ENCODE data around the gene CCNY.

The CCNY gene

GRCh38 chr10:35575640-35576039, 239.3 kb downstream of the CCNY start:
- H3K27ac ChIP-seq: no peak overlapping the region
- no peak for TF ChIP-seq CTCF (IDR thresholded peaks at IDR 0.05)
- TF ChIP-seq ZFX (IDR thresholded peaks at IDR 0.05; ENCODE audit: borderline replicate concordance): no peak

- TF ChIP-seq ZFX (IDR thresholded peaks at IDR 0.05; ENCODE audit: borderline replicate concordance) (no peak), CTCF (IDR thresholded peaks at IDR 0.05) (no peak)
- H3K27ac ChIP-seq: no peak overlapping the region
These were observed 240.4 kb downstream of the CCNY start for GRCh38 chr10:35576730-35577129.

GRCh38 chr10:35577926-35578617, 241.8 kb downstream of the CCNY start:
- TF ChIP-seq CTCF (IDR thresholded peaks at IDR 0.05): no peak
- TF ChIP-seq ZFX (IDR thresholded peaks at IDR 0.05; ENCODE audit: borderline replicate concordance): no peak
- H3K27ac ChIP-seq: no peak overlapping the region

GRCh38 chr10:35578618-35578956, 242.3 kb downstream of the CCNY start:
- TF ChIP-seq ZFX (IDR thresholded peaks at IDR 0.05; ENCODE audit: borderline replicate concordance): no peak
- TF ChIP-seq CTCF (IDR thresholded peaks at IDR 0.05): no peak
- no peak overlapping the region for H3K27ac ChIP-seq

- no peak for TF ChIP-seq CTCF (IDR thresholded peaks at IDR 0.05)
- TF ChIP-seq ZFX (IDR thresholded peaks at IDR 0.05; ENCODE audit: borderline replicate concordance): no peak
- no peak overlapping the region for H3K27ac ChIP-seq
These were observed 242.8 kb downstream of the CCNY start for GRCh38 chr10:35579116-35579515.

GRCh38 chr10:35579726-35580422, 243.6 kb downstream of the CCNY start:
- TF ChIP-seq ZFX (IDR thresholded peaks at IDR 0.05; ENCODE audit: borderline replicate concordance) (no peak), CTCF (IDR thresholded peaks at IDR 0.05) (no peak)

GRCh38 chr10:35580423-35580770, 244.1 kb downstream of the CCNY start:
- TF ChIP-seq CTCF (IDR thresholded peaks at IDR 0.05) (no peak), ZFX (IDR thresholded peaks at IDR 0.05; ENCODE audit: borderline replicate concordance) (no peak)
- H3K27ac ChIP-seq: no peak overlapping the region

More at GRCh38 chr10:35579726-35580422, 243.6 kb downstream of the CCNY start:
- H3K27ac ChIP-seq: no peak overlapping the region
